Activated CD4-positive, alpha-beta T cell treated with anti-CD3 and anti-CD28 coated beads, Interleukin-2, amount 10 ng/mL, durations not matched to agents 24 days and 14 days (primary cell): Measurements from ENCODE around the gene CFAP58. TPM values are rescaled to one million over a fixed set of nuclear protein-coding genes. Genes with fewer than 3 reads are reported as not detected.
A peak's percentile ranks its signal among the peaks of the same experiment; 100 is the strongest.

Experiments
- DNase-seq: peaks from one replicate; pipeline ENCODE4 v3.0.0; 2022
- H3K27ac Mint-ChIP-seq: one replicate; pipeline ENCODE4 v1.8.0; 2022; ENCODE audit warnings: mild to moderate bottlenecking, mixed read lengths
- H3K27me3 Mint-ChIP-seq: one replicate; pipeline ENCODE4 v1.8.0; 2022; ENCODE audit warnings: mixed read lengths
- H3K36me3 Mint-ChIP-seq: one replicate; pipeline ENCODE4 v1.8.0; 2022; ENCODE audit warnings: low read depth, mild to moderate bottlenecking, mixed read lengths
- H3K4me1 Mint-ChIP-seq: one replicate; pipeline ENCODE4 v1.8.0; 2021; ENCODE audit warnings: mixed read lengths
- H3K4me3 Mint-ChIP-seq: one replicate; pipeline ENCODE4 v1.8.0; 2022; ENCODE audit warnings: mild to moderate bottlenecking, moderate library complexity, mixed read lengths
- H3K9me3 Mint-ChIP-seq: one replicate; pipeline ENCODE4 v1.8.0; 2021; ENCODE audit warnings: mixed read lengths
- intact Hi-C: fragments of 100-400 bp; cut with micrococcal nuclease; formaldehyde crosslinking; loops from one replicate; pipeline ENCODE4 v1.15.1; 2023
- total RNA-seq: library from RNA; stranded (reverse); gene quantifications from 2 replicates; pipeline ENCODE4 v1.2.3, GENCODE V29; 2022

Gene CFAP58
- total RNA-seq, 1 donor from 2014 or later = 0.16 TPM

DNA sequence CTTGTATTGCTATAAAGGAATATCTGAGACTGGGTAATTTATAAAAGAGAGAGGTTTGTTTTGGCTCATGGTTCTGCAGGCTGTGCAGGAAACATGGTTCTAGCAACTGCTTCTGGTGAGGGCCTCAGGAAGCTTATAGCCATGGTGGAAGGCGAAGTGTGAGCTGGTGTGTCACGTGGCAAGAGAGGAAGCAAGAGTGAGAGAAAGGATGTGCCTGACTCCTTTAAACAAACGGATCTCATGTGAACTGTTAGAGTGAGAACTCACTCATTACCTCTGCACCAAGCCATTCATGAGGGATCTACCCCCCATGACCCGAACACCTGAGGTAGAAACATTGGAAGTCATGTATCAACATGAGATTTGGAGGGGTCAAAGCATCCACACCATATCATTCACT lies 7.7 kb upstream of the CFAP58 start:
- no peaks in the 10 kb centered on the region for H3K27me3 Mint-ChIP-seq
- H3K4me3 Mint-ChIP-seq = no peak overlapping the region
- peaks cover 8% of the 10 kb centered on the region for H3K4me1 Mint-ChIP-seq
- peak; percentile 72 for DNase-seq
- intact Hi-C loops = no loop called here
- no peak overlapping the region for H3K27ac Mint-ChIP-seq
- H3K36me3 Mint-ChIP-seq = no peaks in the 10 kb centered on the region
- H3K9me3 Mint-ChIP-seq = no peaks in the 10 kb centered on the region

DNA sequence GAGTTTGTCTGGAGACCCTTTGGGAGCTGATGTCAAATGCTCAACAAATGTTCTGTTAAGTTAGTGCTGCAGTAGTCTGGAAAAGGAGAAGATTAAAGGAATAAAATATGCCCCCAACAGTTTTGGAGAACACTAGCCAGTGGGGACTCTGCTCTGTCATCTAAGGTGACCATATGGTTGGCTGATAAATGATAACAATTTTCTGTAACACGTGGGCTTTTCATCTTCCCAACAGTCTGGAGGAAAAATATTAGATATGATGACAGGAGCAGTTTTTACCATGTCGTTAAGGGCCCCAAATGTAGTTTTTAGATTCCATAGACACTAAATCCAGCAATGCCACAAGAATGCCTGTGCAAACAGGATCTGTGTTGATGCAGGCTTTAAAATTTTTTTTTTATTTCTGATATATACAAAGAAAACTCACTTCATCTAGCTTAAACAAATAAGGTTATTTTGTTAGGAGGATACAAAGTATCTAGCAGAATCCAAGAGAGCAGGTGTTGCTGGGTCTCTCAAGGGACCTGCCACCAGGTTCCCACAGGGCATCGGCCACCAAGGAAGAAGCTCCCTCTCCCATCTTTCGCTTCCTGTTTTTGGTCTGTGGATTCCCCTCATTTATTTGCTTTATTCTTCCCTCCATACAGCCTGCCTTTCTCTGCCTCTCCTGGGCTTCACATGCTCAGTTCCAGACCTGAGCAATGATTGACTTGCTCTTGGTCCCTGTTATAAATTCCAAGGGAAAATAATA lies 6.2 kb upstream of the CFAP58 start:
- Mint-ChIP-seq H3K27me3 (no peaks in the 10 kb centered on the region), H3K36me3 (no peaks in the 10 kb centered on the region), H3K27ac (no peak overlapping the region), H3K4me3 (no peak overlapping the region), H3K4me1 (peaks cover 17% of the 10 kb centered on the region), H3K9me3 (no peaks in the 10 kb centered on the region)
- no peak for DNase-seq
- intact Hi-C loops = no loop called here

DNA sequence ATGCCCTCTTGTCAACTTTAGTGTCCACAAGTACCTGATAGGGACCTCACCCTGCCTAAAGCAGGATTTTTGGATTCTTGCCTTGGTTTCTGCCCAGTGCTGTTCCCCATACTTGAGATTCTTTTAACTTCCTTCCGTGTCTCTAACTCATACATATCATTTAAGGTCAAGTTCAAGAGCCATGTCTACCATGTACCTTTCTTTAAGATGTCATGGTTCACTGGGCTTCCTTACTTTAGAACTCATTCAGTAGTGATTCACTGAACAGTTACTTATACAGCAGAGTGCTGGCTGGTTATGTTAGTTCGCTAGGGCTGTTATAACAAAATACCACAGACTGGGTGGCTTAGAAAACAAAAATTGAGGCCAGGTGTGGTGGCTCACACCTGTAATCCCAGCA lies 5.0 kb upstream of the CFAP58 start:
- peak; percentile 50 for DNase-seq
- H3K4me3 Mint-ChIP-seq = no peak overlapping the region
- H3K4me1 Mint-ChIP-seq = peaks cover 21% of the 10 kb centered on the region
- H3K27ac Mint-ChIP-seq = no peak overlapping the region
- H3K36me3 Mint-ChIP-seq = no peaks in the 10 kb centered on the region
- no peaks in the 10 kb centered on the region for H3K9me3 Mint-ChIP-seq
- intact Hi-C loops = no loop called here
- H3K27me3 Mint-ChIP-seq = no peaks in the 10 kb centered on the region

DNA sequence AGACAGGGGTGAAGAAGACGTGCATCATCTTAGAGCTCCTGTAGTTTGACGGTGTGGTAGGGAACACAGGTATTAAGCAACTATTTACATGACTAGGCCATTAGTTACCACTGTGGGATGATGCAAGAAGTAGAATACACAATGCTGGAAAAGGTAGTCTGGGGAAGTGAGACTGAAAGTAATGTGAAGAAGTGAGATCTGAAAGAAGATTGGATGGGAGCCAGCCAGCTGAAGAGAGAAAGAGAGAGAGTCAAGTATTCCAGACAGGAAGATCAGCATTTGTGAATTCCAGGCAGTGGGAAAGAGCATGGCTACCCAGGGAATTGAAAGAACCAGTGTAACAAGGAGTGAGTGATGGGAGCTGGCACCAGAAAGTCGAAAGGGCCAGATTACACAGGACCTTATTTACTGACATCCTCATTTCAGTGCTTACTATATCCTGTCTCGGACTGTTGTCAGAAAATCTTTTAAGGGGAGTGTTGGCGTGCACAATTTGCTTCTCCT lies 4.0 kb upstream of the CFAP58 start:
- H3K27ac Mint-ChIP-seq = no peak overlapping the region
- no peaks in the 10 kb centered on the region for H3K27me3 Mint-ChIP-seq
- H3K4me3 Mint-ChIP-seq = no peak overlapping the region
- H3K36me3 Mint-ChIP-seq = no peaks in the 10 kb centered on the region
- peaks cover 21% of the 10 kb centered on the region for H3K4me1 Mint-ChIP-seq
- DNase-seq = peak; percentile 63
- no peaks in the 10 kb centered on the region for H3K9me3 Mint-ChIP-seq
- intact Hi-C loops = loop anchor here (1.0 to 5.0 kb wide), 3 partner anchors 44 to 432 kb away; partner anchors contain the start of gene STN1

DNA sequence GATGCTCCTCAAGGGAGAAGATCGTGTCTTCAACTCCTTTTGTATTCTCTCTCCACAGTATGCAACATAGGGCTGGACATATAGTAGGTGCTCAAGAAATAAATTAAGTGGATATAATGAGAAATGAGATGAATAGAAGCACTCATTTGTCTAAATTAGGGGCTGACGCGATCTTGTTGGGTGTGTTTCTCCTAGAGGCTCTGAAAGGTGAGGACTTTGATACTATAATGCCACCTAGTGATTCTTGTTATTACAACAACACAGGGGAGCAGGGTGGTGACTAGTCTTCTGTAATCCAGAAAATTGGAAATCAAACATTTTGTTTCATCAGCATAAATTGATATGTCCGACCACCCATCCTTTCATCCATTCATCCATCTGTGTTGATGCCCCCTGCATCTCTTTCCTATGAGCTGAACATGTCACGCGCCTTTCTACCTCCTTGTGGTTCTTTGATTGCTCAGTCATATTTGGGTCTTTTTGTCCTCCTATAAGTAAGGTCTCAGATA lies 3.5 kb upstream of the CFAP58 start:
- DNase-seq = peak; percentile 78
- intact Hi-C loops = loop anchor here (1.0 to 5.0 kb wide), 3 partner anchors 45 to 433 kb away; partner anchors contain the start of gene STN1

DNA sequence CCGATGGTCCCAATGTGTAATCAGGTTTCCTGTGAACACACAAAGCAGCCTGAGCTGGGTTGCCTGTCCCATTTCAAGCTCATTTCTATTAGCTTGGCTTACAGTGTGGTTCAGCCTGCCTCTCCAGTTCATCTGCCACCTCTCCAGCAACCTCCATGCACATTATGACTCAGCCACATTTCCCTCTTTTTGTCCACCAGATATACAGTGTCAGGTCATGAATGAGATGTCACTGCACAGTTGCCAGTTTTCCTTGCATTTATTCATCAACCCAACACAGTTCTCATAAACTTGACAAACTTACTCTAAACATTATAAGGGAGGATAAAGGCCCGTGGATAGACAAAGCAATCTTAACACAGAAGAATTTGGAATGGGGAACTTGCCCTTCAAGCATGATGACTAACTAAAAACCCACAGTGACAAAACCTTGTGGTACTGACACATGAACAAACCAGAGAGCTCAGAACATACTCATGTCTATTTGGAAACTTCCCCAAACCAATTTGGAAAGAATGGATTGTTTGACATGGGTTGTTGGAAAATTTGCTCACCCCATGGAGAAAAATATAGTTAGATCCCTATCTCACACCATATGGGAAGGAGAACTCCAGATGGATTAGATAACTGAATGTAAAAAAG lies 2.5 kb upstream of the CFAP58 start:
- peak; percentile 64 for DNase-seq
- no peak overlapping the region for H3K4me3 Mint-ChIP-seq
- peak overlapping the region; percentile 86 for H3K27ac Mint-ChIP-seq
- H3K36me3 Mint-ChIP-seq = no peaks in the 10 kb centered on the region
- intact Hi-C loops = loop anchor here (1.0 to 5.0 kb wide), 3 partner anchors 22 to 434 kb away; partner anchors contain the start of gene STN1
- no peaks in the 10 kb centered on the region for H3K27me3 Mint-ChIP-seq
- no peaks in the 10 kb centered on the region for H3K9me3 Mint-ChIP-seq
- peaks cover 14% of the 10 kb centered on the region for H3K4me1 Mint-ChIP-seq

More for the DNA sequence above, 3.5 kb upstream of the CFAP58 start:
- no peak overlapping the region for H3K4me3 Mint-ChIP-seq
- H3K27ac Mint-ChIP-seq = no peak overlapping the region
- no peaks in the 10 kb centered on the region for H3K27me3 Mint-ChIP-seq
- H3K36me3 Mint-ChIP-seq = no peaks in the 10 kb centered on the region
- no peaks in the 10 kb centered on the region for H3K9me3 Mint-ChIP-seq
- H3K4me1 Mint-ChIP-seq = peaks cover 21% of the 10 kb centered on the region

DNA sequence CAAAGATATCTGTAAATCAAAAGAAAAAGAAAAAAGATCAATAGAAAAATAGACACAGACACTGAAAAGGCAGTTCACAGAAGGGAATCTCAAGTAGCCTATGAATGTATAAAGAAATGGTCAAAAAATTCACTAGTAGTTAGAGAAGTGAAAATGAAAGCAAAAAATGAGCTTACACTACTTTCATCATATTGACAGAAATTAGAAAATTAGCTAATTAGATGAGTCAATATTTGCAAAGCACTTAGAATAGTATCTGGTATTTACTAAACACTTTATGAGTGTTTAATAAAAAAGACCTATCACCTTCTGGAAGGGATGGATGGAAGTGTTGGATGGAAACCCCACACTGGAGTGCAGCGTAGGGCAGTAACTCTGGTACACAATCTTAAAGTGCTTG lies 1.7 kb upstream of the CFAP58 start:
- no peaks in the 10 kb centered on the region for H3K9me3 Mint-ChIP-seq
- no peak overlapping the region for H3K4me3 Mint-ChIP-seq
- H3K36me3 Mint-ChIP-seq = no peaks in the 10 kb centered on the region
- intact Hi-C loops = loop anchor here (1.0 to 5.0 kb wide), 4 partner anchors 23 to 435 kb away; partner anchors contain the start of gene STN1
- DNase-seq = no peak
- no peaks in the 10 kb centered on the region for H3K27me3 Mint-ChIP-seq
- H3K4me1 Mint-ChIP-seq = peaks cover 13% of the 10 kb centered on the region
- H3K27ac Mint-ChIP-seq = peak overlapping the region; percentile 34

DNA sequence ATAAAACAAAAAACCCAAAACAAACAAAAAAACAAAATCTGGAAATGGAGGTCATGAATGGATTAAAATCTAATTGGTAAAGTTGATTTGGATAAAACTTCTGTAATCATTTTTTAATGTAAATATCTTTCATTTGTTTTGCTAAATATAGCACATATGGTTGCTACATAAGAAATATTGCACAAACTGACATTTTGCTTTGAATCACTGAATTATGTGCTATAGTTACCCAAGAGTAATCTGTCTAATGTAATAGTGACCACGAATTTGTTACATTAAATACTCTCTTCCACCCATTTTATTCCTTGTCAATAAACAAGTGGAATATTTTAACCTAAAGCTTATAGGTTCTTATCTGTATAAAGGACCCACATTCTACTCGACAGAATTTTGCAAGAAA lies 6.2 kb downstream of the CFAP58 start:
- H3K36me3 Mint-ChIP-seq = no peaks in the 10 kb centered on the region
- no peak for DNase-seq
- H3K4me1 Mint-ChIP-seq = peaks cover 4% of the 10 kb centered on the region
- H3K27ac Mint-ChIP-seq = no peak overlapping the region
- H3K9me3 Mint-ChIP-seq = no peaks in the 10 kb centered on the region
- intact Hi-C loops = no loop called here
- H3K4me3 Mint-ChIP-seq = no peak overlapping the region
- H3K27me3 Mint-ChIP-seq = peaks cover 9% of the 10 kb centered on the region

DNA sequence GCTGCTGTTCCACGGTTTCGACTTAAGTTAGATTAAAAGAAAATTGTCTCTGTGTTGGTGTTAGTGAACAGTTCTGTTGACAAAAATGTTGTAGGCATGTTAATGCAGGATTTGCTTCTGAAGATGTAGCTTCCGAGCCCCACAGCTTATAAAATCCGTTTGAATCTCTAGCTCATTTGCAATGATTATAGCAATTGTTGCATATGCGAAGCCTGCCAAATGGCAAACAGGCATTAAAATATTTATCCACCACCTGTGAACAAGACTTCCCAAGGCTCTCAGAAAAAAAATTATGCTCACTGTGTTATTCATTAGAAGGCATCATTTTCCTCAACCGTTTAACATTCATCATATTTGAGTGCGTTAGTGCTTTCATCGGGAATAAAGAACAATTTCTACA lies 14.3 kb downstream of the CFAP58 start:
- H3K27ac Mint-ChIP-seq = no peak overlapping the region
- DNase-seq = no peak
- H3K27me3 Mint-ChIP-seq = peaks cover 24% of the 10 kb centered on the region
- H3K4me1 Mint-ChIP-seq = no peaks in the 10 kb centered on the region
- H3K36me3 Mint-ChIP-seq = no peaks in the 10 kb centered on the region
- no peaks in the 10 kb centered on the region for H3K9me3 Mint-ChIP-seq
- intact Hi-C loops = no loop called here
- H3K4me3 Mint-ChIP-seq = no peak overlapping the region

DNA sequence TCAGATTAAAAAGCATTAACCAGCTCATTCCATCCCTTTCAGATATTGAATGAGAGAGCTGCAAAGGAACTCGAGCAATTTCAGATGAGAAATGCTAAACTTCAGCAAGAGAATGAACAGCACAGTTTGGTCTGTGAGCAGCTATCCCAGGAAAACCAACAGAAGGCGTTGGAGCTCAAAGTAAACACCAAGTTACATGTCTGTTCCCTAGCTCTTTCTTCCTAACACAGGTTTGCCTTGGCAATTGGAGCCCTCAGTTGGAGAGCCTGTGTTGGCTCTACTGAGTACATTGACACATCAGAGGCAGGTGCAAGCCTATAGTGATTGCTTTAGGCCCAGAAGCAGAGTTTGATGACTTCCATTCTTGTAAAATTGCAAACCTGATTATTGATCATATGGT lies 14.7 kb downstream of the CFAP58 start:
- Mint-ChIP-seq H3K4me3 (no peak overlapping the region), H3K9me3 (no peaks in the 10 kb centered on the region), H3K4me1 (no peaks in the 10 kb centered on the region), H3K27ac (no peak overlapping the region), H3K36me3 (no peaks in the 10 kb centered on the region), H3K27me3 (peaks cover 21% of the 10 kb centered on the region)
- intact Hi-C loops = no loop called here
- DNase-seq = no peak

DNA sequence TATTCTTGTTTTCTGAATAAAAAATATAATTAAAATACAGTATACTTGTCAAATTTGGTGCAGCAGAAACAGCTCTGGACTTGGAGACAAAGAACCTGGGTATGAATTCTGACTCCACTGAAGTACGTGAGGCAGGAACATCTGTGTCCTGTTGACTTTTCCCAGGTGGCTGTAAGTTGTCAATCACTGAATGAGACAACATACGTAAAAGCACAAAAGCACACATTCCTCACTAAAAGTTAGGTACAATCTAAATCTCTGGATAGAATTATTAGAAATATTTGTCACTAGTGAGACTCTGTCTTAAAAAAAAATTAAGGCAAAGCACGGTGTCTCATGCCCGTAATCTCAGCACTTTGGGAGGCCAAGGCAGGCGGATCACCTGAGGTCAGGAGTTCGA lies 18.1 kb downstream of the CFAP58 start:
- Mint-ChIP-seq H3K36me3 (no peaks in the 10 kb centered on the region), H3K27me3 (peaks cover 21% of the 10 kb centered on the region), H3K4me3 (no peak overlapping the region), H3K27ac (no peak overlapping the region), H3K4me1 (no peaks in the 10 kb centered on the region), H3K9me3 (no peaks in the 10 kb centered on the region)
- DNase-seq = no peak
- intact Hi-C loops = no loop called here

DNA sequence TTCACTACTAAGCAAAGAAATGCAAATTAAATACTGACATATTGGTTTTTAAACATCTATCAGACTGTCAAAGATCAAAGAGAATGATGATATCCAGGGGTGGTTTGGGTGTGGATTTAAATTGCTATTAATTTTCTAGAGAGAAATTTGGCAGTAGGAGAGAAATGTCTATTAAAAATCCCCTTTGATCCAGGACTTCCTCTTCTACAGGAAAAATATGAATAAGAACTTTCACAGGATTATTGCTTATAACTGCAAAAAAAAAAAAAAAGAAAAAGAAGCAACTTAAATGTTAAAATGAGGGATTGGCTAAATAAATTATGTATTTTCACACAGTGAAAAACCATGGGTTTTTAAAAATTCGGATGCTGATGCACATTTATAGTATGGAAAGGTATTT lies 21.0 kb downstream of the CFAP58 start:
- Mint-ChIP-seq H3K27ac (no peak overlapping the region), H3K36me3 (no peaks in the 10 kb centered on the region), H3K27me3 (peaks cover 24% of the 10 kb centered on the region), H3K9me3 (no peaks in the 10 kb centered on the region), H3K4me3 (no peak overlapping the region), H3K4me1 (no peaks in the 10 kb centered on the region)
- no peak for DNase-seq
- intact Hi-C loops = no loop called here

DNA sequence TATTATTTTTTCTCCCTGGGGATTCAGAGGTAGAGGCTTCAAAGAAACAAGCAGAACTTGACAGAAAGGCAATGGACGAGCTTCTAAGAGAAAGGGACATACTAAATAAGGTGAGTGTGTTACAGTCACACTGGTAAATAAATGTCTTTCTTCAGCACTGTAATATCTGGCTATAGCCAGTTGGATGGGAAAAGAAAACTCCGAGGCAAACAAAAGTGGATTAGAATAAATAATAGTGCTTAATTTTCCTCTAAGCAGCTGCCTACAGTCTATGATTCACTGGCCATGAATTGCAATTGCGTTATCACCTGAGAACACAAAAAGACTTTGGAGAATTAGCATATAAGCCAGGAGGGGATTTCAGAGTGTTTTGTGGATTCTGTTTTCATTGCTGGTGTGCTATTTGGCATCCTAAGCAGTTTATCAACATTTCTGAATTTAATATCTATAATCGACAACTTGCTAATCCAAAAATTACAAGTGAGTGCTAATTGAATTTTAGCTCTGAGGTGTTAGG lies 23.2 kb downstream of the CFAP58 start:
- no peak overlapping the region for H3K4me3 Mint-ChIP-seq
- intact Hi-C loops = no loop called here
- H3K36me3 Mint-ChIP-seq = no peaks in the 10 kb centered on the region
- H3K27me3 Mint-ChIP-seq = peaks cover 24% of the 10 kb centered on the region
- no peak overlapping the region for H3K27ac Mint-ChIP-seq
- DNase-seq = no peak
- H3K4me1 Mint-ChIP-seq = no peaks in the 10 kb centered on the region
- no peaks in the 10 kb centered on the region for H3K9me3 Mint-ChIP-seq

DNA sequence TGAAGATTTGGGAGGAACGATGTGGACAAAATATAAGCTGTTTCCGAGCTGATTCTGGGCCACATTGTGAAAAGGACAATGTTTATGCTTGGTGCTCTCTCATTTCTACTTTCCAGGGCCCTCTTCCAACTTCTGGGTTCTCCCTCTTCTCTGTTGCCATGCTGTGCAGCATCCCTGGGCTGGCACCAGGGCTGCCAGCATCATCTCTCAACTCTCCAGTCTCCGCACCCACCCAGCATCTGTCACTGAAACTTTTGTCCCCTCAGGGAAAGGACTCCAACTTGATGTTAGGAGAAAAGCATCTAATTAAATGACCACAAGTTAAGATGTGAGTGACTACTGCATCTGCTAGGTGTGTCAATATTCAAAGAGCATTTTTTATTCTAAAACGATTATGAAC lies 26.7 kb downstream of the CFAP58 start:
- Mint-ChIP-seq H3K36me3 (no peaks in the 10 kb centered on the region), H3K4me1 (peaks cover 3% of the 10 kb centered on the region), H3K27ac (no peak overlapping the region), H3K4me3 (no peak overlapping the region), H3K27me3 (peaks cover 27% of the 10 kb centered on the region), H3K9me3 (peaks cover 3% of the 10 kb centered on the region)
- intact Hi-C loops = no loop called here
- DNase-seq = no peak
